DND-41 (cell line): ENCODE data around the gene PRORP.

ENCODE experiments used
- CTCF ChIP-seq: IDR thresholded peaks from 2 replicates; pipeline ENCODE4 v1.5.1; 2012; ENCODE audit warnings: borderline replicate concordance, low read length, moderate library complexity, mild to moderate bottlenecking; ENCODE audit not compliant: poor library complexity, severe bottlenecking; ENCODE audit errors: extremely low read depth
- EZH2 ChIP-seq: IDR thresholded peaks from 3 replicates; pipeline ENCODE4 v1.6.1; 2012; ENCODE audit warnings: borderline replicate concordance, low read depth, mild to moderate bottlenecking, moderate library complexity, low read length, inconsistent platforms; ENCODE audit not compliant: severe bottlenecking

DNA sequence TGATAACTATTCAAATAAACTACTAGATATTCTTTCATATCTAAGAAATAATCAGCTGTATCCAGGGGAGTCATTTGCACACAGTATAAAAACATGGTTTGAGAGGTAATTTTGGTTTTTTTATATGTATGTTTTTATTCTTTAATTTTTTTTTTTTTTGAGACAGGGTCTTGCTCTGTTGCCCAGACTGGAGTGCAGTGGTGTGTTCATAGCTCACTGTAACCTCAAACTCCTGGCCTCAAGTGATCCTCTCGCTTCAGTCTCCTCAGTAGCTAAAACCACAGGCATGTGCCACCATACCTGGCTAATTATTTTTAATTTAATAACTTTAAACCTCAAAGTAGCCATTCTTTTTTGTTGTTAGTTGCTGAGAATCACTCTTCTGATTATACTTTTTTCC is 1.8 kb downstream of the PRORP start:
- no peak for TF ChIP-seq CTCF
- no peak for TF ChIP-seq EZH2
